ENCODE data around the gene BLVRB. TPM values are rescaled to one million over a fixed set of nuclear protein-coding genes. Genes with fewer than 3 reads are reported as not detected.
"Not testable (repeated sequence)": the region's sequence is repeated elsewhere in the genome, so short reads cannot be mapped to it uniquely, and the experiment has no call there.

Gene BLVRB
- total RNA-seq, 1 experiment from 2014 or later = 10.2 TPM

DNA sequence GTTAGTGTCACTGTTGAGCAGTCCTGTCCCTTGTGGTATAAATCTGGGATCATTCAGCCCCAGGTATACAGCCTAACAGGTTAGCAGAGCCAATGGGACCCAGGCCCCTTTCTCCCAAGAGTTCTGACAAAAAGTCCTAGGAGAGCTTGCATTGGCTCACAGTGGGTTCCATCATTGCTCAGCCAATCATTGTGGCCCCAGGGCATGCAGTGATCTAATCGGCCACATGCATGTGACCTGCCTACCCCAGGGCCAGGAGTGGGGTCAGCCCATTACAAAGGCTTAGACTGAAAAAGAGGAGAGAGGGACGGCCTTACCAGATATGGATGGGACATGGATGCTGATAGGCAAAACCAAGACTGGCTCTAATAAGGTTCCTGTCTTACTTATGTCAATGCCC is 42.3 kb upstream of the BLVRB start:
- Histone ChIP-seq H3K4me2 (ENCODE audit: low read depth, low read length, poor library complexity, severe bottlenecking) (no peak overlapping the region), H3K36me3 (ENCODE audit: insufficient read depth, low read length) (no peaks in the 10 kb centered on the region), H4K20me1 (ENCODE audit: insufficient read depth, low read depth, low read length) (no peaks in the 10 kb centered on the region), H3K27me3 (ENCODE audit: low read length) (no peaks in the 10 kb centered on the region), H3K4me1 (ENCODE audit: low read length) (no peaks in the 10 kb centered on the region), H3K9me3 (ENCODE audit: low read length) (no peaks in the 10 kb centered on the region), H2AFZ (ENCODE audit: low read length) (no peak overlapping the region), H3K9ac (ENCODE audit: low read length) (no peak overlapping the region), H3K9me2 (replicated peaks; ENCODE audit: insufficient read depth, low read length) (no peaks in the 10 kb centered on the region), H3K4me3 (ENCODE audit: low read length) (no peak overlapping the region), H3K79me2 (ENCODE audit: low read length) (no peaks in the 10 kb centered on the region), H3K27ac (ENCODE audit: low read length) (no peak overlapping the region)
- DNase-seq = no peak

DNA sequence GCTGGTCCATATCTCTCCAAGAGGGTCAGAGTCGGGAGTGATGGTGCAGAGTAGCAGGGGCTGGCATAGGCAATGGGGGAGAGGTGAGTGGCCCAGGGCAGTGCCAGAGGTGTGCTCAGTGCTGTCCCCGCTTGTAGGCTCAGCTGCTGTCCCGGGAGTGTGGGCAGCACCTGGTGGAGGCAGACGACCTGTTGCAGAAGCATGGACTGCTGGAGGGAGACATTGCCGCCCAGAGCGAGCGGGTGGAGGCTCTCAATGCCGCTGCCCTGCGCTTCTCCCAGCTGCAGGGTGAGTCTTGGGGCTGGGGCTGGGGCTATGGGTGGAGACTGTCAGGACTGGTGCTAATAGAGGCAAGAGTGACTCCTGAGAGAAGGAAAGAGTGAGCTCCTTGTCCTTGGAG is 40.6 kb upstream of the BLVRB start:
- no peaks in the 10 kb centered on the region for H3K27me3 ChIP-seq (ENCODE audit: low read length)
- no peak overlapping the region for H3K9ac ChIP-seq (ENCODE audit: low read length)
- no peaks in the 10 kb centered on the region for H3K4me1 ChIP-seq (ENCODE audit: low read length)

DNA sequence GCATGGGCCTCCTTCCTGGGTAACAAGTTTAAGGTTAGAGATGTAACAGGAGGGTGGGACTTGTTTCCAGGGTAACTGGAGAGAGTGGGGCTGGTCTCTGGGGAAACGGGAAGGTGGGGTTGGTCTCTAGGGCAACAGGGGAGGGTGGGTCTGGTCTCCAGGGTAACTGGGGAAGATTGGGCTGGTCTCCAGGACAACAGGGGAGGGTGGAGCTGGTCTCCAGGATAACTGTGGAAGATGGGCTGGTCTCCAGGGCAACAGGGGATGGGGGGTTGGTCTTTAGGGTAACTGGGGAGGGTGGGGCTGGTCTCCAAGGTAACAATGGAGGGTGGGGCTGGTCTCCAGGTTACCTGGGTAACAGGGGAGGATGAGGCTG is 37.8 kb upstream of the BLVRB start:
- Histone ChIP-seq H3K27me3 (ENCODE audit: low read length) (no peaks in the 10 kb centered on the region), H3K4me2 (ENCODE audit: low read depth, low read length, poor library complexity, severe bottlenecking) (no peak overlapping the region)

More for the DNA sequence above, 40.6 kb upstream of the BLVRB start:
- no peaks in the 10 kb centered on the region for H3K9me3 ChIP-seq (ENCODE audit: low read length)
- no peaks in the 10 kb centered on the region for H3K9me2 ChIP-seq (replicated peaks; ENCODE audit: insufficient read depth, low read length)
- no peaks in the 10 kb centered on the region for H3K36me3 ChIP-seq (ENCODE audit: insufficient read depth, low read length)
- H3K27ac ChIP-seq (ENCODE audit: low read length) = no peak overlapping the region
- no peak overlapping the region for H3K4me3 ChIP-seq (ENCODE audit: low read length)
- H2AFZ ChIP-seq (ENCODE audit: low read length) = no peak overlapping the region
- H3K79me2 ChIP-seq (ENCODE audit: low read length) = no peaks in the 10 kb centered on the region
- no peak for DNase-seq
- H4K20me1 ChIP-seq (ENCODE audit: insufficient read depth, low read depth, low read length) = no peaks in the 10 kb centered on the region
- no peak overlapping the region for H3K4me2 ChIP-seq (ENCODE audit: low read depth, low read length, poor library complexity, severe bottlenecking)

DNA sequence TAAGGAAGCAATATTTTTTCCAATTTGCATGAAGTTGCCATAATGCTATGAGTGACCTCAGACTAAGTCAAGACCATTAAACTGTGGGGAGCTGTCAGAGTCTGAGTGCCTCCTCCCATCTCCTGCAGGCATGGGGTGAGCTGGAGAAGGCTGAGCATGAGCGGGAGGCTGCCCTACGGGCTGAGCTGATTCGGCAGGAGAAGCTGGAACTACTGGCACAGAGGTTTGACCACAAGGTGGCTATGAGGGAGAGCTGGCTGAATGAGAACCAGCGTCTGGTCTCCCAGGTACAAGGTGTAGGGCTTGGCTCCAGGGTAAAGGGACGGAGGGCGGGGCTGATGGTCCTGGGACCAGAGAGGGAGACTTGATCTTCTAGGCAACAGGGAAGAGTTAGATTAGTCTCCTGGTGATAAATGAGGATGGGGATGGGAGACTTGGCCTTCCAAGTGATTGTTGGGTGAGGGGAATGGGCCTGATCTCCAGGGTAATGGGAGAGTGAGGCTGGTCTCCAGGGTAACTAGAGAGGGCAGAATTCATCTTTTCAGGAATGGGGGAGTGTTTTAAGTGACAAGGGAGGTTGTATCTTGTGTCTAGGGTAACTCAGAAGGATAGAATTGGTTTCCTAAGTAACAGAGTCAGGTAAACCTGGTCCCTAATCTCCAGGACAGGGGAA is 37.2 kb upstream of the BLVRB start:
- no peaks in the 10 kb centered on the region for H3K27me3 ChIP-seq (ENCODE audit: low read length)
- no peak overlapping the region for H3K4me2 ChIP-seq (ENCODE audit: low read depth, low read length, poor library complexity, severe bottlenecking)
- no peak overlapping the region for H3K4me3 ChIP-seq (ENCODE audit: low read length)
- no peak overlapping the region for H3K9ac ChIP-seq (ENCODE audit: low read length)
- no peak overlapping the region for H3K27ac ChIP-seq (ENCODE audit: low read length)
- no peaks in the 10 kb centered on the region for H3K36me3 ChIP-seq (ENCODE audit: insufficient read depth, low read length)
- H3K9me3 ChIP-seq (ENCODE audit: low read length) = no peaks in the 10 kb centered on the region
- H4K20me1 ChIP-seq (ENCODE audit: insufficient read depth, low read depth, low read length) = no peaks in the 10 kb centered on the region
- H2AFZ ChIP-seq (ENCODE audit: low read length) = no peak overlapping the region
- DNase-seq = peak; percentile 53
- H3K4me1 ChIP-seq (ENCODE audit: low read length) = no peaks in the 10 kb centered on the region
- H3K79me2 ChIP-seq (ENCODE audit: low read length) = no peaks in the 10 kb centered on the region
- no peaks in the 10 kb centered on the region for H3K9me2 ChIP-seq (replicated peaks; ENCODE audit: insufficient read depth, low read length)

More for the DNA sequence above, 37.8 kb upstream of the BLVRB start:
- H3K4me1 ChIP-seq (ENCODE audit: low read length) = no peaks in the 10 kb centered on the region
- no peak for DNase-seq
- H3K4me3 ChIP-seq (ENCODE audit: low read length) = no peak overlapping the region
- H3K9me2 ChIP-seq (replicated peaks; ENCODE audit: insufficient read depth, low read length) = no peaks in the 10 kb centered on the region
- H3K9me3 ChIP-seq (ENCODE audit: low read length) = no peaks in the 10 kb centered on the region
- no peaks in the 10 kb centered on the region for H3K36me3 ChIP-seq (ENCODE audit: insufficient read depth, low read length)
- H2AFZ ChIP-seq (ENCODE audit: low read length) = no peak overlapping the region
- no peak overlapping the region for H3K9ac ChIP-seq (ENCODE audit: low read length)
- H4K20me1 ChIP-seq (ENCODE audit: insufficient read depth, low read depth, low read length) = no peaks in the 10 kb centered on the region
- H3K27ac ChIP-seq (ENCODE audit: low read length) = no peak overlapping the region
- no peaks in the 10 kb centered on the region for H3K79me2 ChIP-seq (ENCODE audit: low read length)

DNA sequence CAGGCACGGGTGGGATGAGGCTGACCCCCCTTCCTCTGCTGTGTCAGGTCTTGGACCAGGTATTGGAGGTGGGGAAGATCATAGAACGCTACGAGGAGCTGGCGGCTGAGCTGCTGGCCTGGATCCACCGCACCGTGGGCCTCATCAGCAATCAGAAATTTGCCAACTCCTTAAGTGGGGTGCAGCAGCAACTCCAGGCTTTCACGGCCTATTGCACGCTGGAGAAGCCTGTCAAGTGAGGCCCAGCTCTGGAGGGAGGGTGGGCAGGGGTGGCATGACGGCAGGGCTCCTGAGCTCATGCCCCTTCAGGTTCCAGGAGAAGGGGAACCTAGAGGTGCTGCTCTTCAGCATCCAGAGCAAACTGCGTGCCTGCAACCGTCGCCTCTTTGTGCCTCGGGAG is 36.5 kb upstream of the BLVRB start:
- Histone ChIP-seq H2AFZ (ENCODE audit: low read length) (no peak overlapping the region), H3K79me2 (ENCODE audit: low read length) (no peaks in the 10 kb centered on the region), H3K4me1 (ENCODE audit: low read length) (no peaks in the 10 kb centered on the region), H3K27ac (ENCODE audit: low read length) (no peak overlapping the region), H3K27me3 (ENCODE audit: low read length) (no peaks in the 10 kb centered on the region), H3K36me3 (ENCODE audit: insufficient read depth, low read length) (no peaks in the 10 kb centered on the region), H3K9me2 (replicated peaks; ENCODE audit: insufficient read depth, low read length) (no peaks in the 10 kb centered on the region), H3K4me3 (ENCODE audit: low read length) (no peak overlapping the region), H3K9ac (ENCODE audit: low read length) (no peak overlapping the region), H3K9me3 (ENCODE audit: low read length) (no peaks in the 10 kb centered on the region), H4K20me1 (ENCODE audit: insufficient read depth, low read depth, low read length) (no peaks in the 10 kb centered on the region), H3K4me2 (ENCODE audit: low read depth, low read length, poor library complexity, severe bottlenecking) (no peak overlapping the region)
- no peak for DNase-seq

DNA sequence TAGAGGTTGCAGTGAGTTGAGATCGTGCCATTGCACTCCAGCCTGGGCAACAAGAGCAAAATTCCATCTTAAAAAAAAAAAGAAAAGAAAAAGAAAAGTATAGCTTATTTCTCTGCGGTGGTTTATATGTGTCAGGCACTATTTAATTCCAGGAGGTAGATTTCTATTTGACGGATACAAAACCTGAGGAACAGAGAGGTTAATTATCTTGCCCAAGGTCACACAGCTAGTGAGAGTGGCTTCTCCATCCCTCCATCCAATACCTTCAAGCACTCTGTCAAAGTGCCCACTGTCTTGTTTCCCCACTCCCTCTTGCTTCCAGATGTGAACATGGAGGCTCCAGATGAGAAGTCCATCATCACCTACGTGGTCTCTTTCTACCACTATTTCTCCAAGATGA is 36.1 kb upstream of the BLVRB start:
- Histone ChIP-seq H2AFZ (ENCODE audit: low read length) (no peak overlapping the region), H3K27me3 (ENCODE audit: low read length) (no peaks in the 10 kb centered on the region), H3K9me2 (replicated peaks; ENCODE audit: insufficient read depth, low read length) (no peaks in the 10 kb centered on the region), H3K9me3 (ENCODE audit: low read length) (no peaks in the 10 kb centered on the region), H3K9ac (ENCODE audit: low read length) (no peak overlapping the region), H3K4me2 (ENCODE audit: low read depth, low read length, poor library complexity, severe bottlenecking) (no peak overlapping the region), H3K4me3 (ENCODE audit: low read length) (no peak overlapping the region), H3K79me2 (ENCODE audit: low read length) (no peaks in the 10 kb centered on the region), H3K27ac (ENCODE audit: low read length) (no peak overlapping the region), H3K36me3 (ENCODE audit: insufficient read depth, low read length) (no peaks in the 10 kb centered on the region), H4K20me1 (ENCODE audit: insufficient read depth, low read depth, low read length) (no peaks in the 10 kb centered on the region), H3K4me1 (ENCODE audit: low read length) (no peaks in the 10 kb centered on the region)
- no peak for DNase-seq

DNA sequence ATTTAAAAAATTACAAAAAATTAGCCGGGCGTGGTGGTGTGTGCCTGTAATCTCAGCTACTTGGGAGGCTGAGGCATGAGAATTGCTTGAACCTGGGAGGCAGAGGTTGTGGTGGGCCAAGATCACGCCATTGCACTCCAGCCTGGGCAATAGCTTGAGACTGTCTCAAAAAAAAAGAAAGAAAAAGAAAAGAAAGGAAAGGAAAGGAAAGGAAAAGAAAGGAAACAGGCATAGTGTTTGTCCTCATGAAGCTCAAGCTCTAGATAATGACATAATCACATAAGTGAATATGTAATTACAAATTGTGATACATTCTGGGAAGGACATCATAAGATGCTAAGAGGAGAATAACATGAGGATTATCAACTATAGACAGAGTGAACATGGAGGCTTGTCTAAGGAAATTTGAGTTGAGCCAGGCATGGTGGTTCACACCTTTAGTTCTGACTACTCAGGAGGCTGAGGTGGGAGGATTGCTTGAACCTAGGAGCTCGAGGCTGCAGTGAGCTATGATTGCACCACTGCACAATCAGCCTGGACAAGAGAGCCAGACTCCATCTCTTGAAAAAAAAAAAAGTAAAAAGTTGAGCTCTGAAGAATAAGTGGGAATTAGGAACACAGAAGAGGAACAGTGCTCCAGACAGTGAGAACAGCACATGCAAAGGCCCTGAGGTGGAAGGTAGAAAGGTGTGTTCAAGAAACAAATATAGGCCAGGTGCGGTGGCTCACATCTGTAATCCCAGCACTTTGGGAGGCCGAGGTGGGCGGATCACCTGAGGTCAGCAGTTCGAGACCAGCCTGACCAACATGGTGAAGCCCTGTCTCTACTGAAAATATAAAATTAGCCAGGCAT is 35.4 kb upstream of the BLVRB start:
- H3K79me2 ChIP-seq (ENCODE audit: low read length); H3K9me2 ChIP-seq (replicated peaks; ENCODE audit: insufficient read depth, low read length); DNase-seq; H3K4me2 ChIP-seq (ENCODE audit: low read depth, low read length, poor library complexity, severe bottlenecking); H3K27ac ChIP-seq (ENCODE audit: low read length); H3K9me3 ChIP-seq (ENCODE audit: low read length); H3K4me3 ChIP-seq (ENCODE audit: low read length); H2AFZ ChIP-seq (ENCODE audit: low read length); H3K36me3 ChIP-seq (ENCODE audit: insufficient read depth, low read length); H3K4me1 ChIP-seq (ENCODE audit: low read length); H3K9ac ChIP-seq (ENCODE audit: low read length); H3K27me3 ChIP-seq (ENCODE audit: low read length); H4K20me1 ChIP-seq (ENCODE audit: insufficient read depth, low read depth, low read length): not testable (repeated sequence)

DNA sequence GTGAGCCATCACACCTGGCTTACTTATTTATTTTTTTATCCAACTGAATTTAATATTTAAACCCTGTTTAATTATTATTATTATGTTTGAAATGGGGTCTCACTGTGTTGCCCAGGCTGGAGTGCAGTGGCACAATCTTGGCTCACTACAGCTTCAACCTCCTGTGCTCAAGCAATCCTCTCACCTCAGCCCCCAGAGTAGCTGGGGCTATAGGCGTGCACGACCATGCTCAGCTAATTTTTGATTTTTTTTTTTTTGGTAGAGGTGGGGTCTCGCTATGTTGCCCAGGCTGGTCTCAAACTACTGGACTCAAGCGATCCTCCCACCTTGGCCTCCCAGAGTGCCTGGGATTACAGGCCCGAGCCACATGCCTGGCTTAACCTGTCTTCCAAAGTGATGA is 33.8 kb upstream of the BLVRB start:
- no peak for DNase-seq
- Histone ChIP-seq H3K79me2 (ENCODE audit: low read length) (no peaks in the 10 kb centered on the region), H3K4me2 (ENCODE audit: low read depth, low read length, poor library complexity, severe bottlenecking) (no peak overlapping the region), H3K9me3 (ENCODE audit: low read length) (no peaks in the 10 kb centered on the region), H3K36me3 (ENCODE audit: insufficient read depth, low read length) (no peaks in the 10 kb centered on the region), H3K4me1 (ENCODE audit: low read length) (no peaks in the 10 kb centered on the region), H3K9me2 (replicated peaks; ENCODE audit: insufficient read depth, low read length) (no peaks in the 10 kb centered on the region), H3K27me3 (ENCODE audit: low read length) (no peaks in the 10 kb centered on the region), H3K4me3 (ENCODE audit: low read length) (no peak overlapping the region), H3K27ac (ENCODE audit: low read length) (no peak overlapping the region), H4K20me1 (ENCODE audit: insufficient read depth, low read depth, low read length) (no peaks in the 10 kb centered on the region), H3K9ac (ENCODE audit: low read length) (no peak overlapping the region), H2AFZ (ENCODE audit: low read length) (no peak overlapping the region)

All from Karpas-422 (cell line).